Mesendoderm (in vitro differentiated cells): ENCODE data around the gene GRIPAP1.
A peak's percentile ranks its signal among the peaks of the same experiment; 100 is the strongest.

ENCODE experiments used
- DNase-seq: peaks from one replicate; pipeline ENCODE4 v3.0.0; 2013
- H2AK5ac ChIP-seq: 2 replicates; pipeline ENCODE4 v1.6.1; 2013; ENCODE audit warnings: low read length, inconsistent platforms
- H2BK120ac ChIP-seq: 2 replicates; pipeline ENCODE4 v1.6.1; 2013; ENCODE audit warnings: low read depth, mild to moderate bottlenecking, low read length, moderate library complexity, mixed read lengths
- H2BK15ac ChIP-seq: replicated peaks from 2 replicates; pipeline ENCODE4 v1.6.1; 2013; ENCODE audit warnings: low read depth, mild to moderate bottlenecking, moderate library complexity
- H2BK5ac ChIP-seq: 2 replicates; pipeline ENCODE4 v1.6.1; 2013; ENCODE audit warnings: low read length, inconsistent platforms
- H3K18ac ChIP-seq: 2 replicates; pipeline ENCODE4 v1.6.1; 2013; ENCODE audit warnings: mild to moderate bottlenecking, low read length, mixed read lengths
- H3K23ac ChIP-seq: one replicate; pipeline ENCODE4 v1.6.1; 2013; ENCODE audit warnings: low read length
- H3K27ac ChIP-seq: 2 replicates; pipeline ENCODE4 v1.5.1; 2013; ENCODE audit warnings: low read depth, mild to moderate bottlenecking, inconsistent platforms, low read length, moderate library complexity
- H3K27me3 ChIP-seq: 2 replicates; pipeline ENCODE4 v1.6.1; 2013; ENCODE audit warnings: low read length, control low read depth, mild to moderate bottlenecking, inconsistent platforms; ENCODE audit not compliant: insufficient read depth, poor library complexity
- H3K36me3 ChIP-seq: 2 replicates; pipeline ENCODE4 v1.6.1; 2013; ENCODE audit warnings: low read length, inconsistent platforms; ENCODE audit not compliant: control insufficient read depth, insufficient read depth
- H3K4ac ChIP-seq: one replicate; pipeline ENCODE4 v1.6.1; 2013; ENCODE audit warnings: low read depth, mild to moderate bottlenecking, low read length, moderate library complexity
- H3K4me1 ChIP-seq: 2 replicates; pipeline ENCODE4 v1.6.1; 2013; ENCODE audit warnings: low read depth, low read length, inconsistent platforms; ENCODE audit not compliant: control insufficient read depth
- H3K4me2 ChIP-seq: 2 replicates; pipeline ENCODE4 v1.6.1; 2013; ENCODE audit warnings: low read length
- H3K4me3 ChIP-seq: 2 replicates; pipeline ENCODE4 v1.5.1; 2013; ENCODE audit warnings: mild to moderate bottlenecking, low read length
- H3K56ac ChIP-seq: one replicate; pipeline ENCODE4 v1.6.1; 2013; ENCODE audit warnings: low read length
- H3K79me1 ChIP-seq: 2 replicates; pipeline ENCODE4 v1.6.1; 2013; ENCODE audit warnings: low read length, inconsistent platforms
- H3K79me2 ChIP-seq: 2 replicates; pipeline ENCODE4 v1.6.1; 2013; ENCODE audit warnings: mild to moderate bottlenecking, low read length; ENCODE audit not compliant: control insufficient read depth, insufficient read depth
- H3K9ac ChIP-seq: 2 replicates; pipeline ENCODE4 v1.6.1; 2013; ENCODE audit warnings: low read length, inconsistent platforms
- H4K5ac ChIP-seq: one replicate; pipeline ENCODE4 v1.6.1; 2013; ENCODE audit warnings: low read length
- H4K8ac ChIP-seq: one replicate; pipeline ENCODE4 v1.6.1; 2013; ENCODE audit warnings: low read depth, mild to moderate bottlenecking, control low read depth, low read length, moderate library complexity
- WGBS: extraction: QIAGEN DNeasy Blood & Tissue Kit; methylation state at CpG from one replicate; pipeline ENCODE4 v1.1.7; 2013; ENCODE audit warnings: low lambda C conversion rate, missing lambda C conversion rate; ENCODE audit not compliant: insufficient coverage; ENCODE audit errors: extremely low coverage; 5-methylcytosine and 5-hydroxymethylcytosine counted together

Gene GRIPAP1

GRCh38 chrX:48975541-48975940 lies 26.5 kb downstream of the GRIPAP1 start:
- Histone ChIP-seq H3K18ac (no peak overlapping the region), H4K5ac (no peak overlapping the region), H3K4ac (no peak overlapping the region), H2BK15ac (no peak overlapping the region), H2AK5ac (no peak overlapping the region), H3K56ac (no peak overlapping the region), H3K9ac (no peak overlapping the region), H4K8ac (no peak overlapping the region), H3K79me2 (no peaks in the 10 kb centered on the region), H2BK5ac (no peak overlapping the region), H3K79me1 (no peaks in the 10 kb centered on the region), H3K4me2 (no peak overlapping the region), H2BK120ac (no peak overlapping the region), H3K4me1 (no peaks in the 10 kb centered on the region), H3K36me3 (no peaks in the 10 kb centered on the region), H3K27ac (no peak overlapping the region), H3K27me3 (no peaks in the 10 kb centered on the region), H3K23ac (no peak overlapping the region), H3K4me3 (no peak overlapping the region)
- DNase-seq = no peak
- 100% methylated on average over 2 of the region's 5 CpGs for WGBS

- Histone ChIP-seq H3K4ac (no peak overlapping the region), H4K5ac (no peak overlapping the region), H2BK5ac (no peak overlapping the region), H2BK120ac (no peak overlapping the region), H4K8ac (no peak overlapping the region), H2AK5ac (no peak overlapping the region), H3K27ac (no peak overlapping the region), H3K27me3 (no peaks in the 10 kb centered on the region), H3K23ac (no peak overlapping the region), H3K4me3 (no peak overlapping the region), H3K18ac (no peak overlapping the region), H3K9ac (no peak overlapping the region), H3K4me2 (no peak overlapping the region), H3K56ac (no peak overlapping the region), H3K36me3 (no peaks in the 10 kb centered on the region), H3K79me2 (no peaks in the 10 kb centered on the region), H3K79me1 (no peaks in the 10 kb centered on the region), H2BK15ac (no peak overlapping the region), H3K4me1 (no peaks in the 10 kb centered on the region)
- no CpG with 5 or more reads among the region's 7 CpGs for WGBS
- DNase-seq = no peak
These were observed 27.0 kb downstream of the GRIPAP1 start for GRCh38 chrX:48975041-48975440.

DNA sequence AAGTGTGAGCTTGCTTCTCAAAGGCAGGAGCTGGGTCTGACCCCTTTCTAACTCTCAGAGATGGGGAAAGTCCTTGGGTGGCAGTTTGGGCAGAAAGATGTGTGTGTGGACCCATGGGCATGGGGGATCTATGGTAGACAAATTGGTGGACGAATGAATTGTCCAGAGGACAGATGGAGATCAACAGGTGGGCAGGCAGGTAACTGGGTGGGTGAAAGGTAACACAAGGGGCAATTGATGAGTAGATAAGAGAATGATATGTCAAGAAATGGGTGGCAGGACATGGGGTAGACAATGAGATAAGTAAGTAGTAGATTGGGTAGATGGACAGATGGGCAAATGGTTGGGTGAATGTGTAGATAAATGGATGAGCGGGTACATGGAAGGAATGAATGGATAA lies 27.5 kb downstream of the GRIPAP1 start:
- Histone ChIP-seq H4K8ac (no peak overlapping the region), H2BK15ac (no peak overlapping the region), H2BK5ac (no peak overlapping the region), H3K56ac (no peak overlapping the region), H2AK5ac (no peak overlapping the region), H3K23ac (no peak overlapping the region), H3K27ac (no peak overlapping the region), H2BK120ac (no peak overlapping the region), H3K4me1 (no peaks in the 10 kb centered on the region), H3K4ac (no peak overlapping the region), H4K5ac (no peak overlapping the region), H3K18ac (no peak overlapping the region), H3K27me3 (no peaks in the 10 kb centered on the region), H3K79me2 (no peaks in the 10 kb centered on the region), H3K79me1 (no peaks in the 10 kb centered on the region), H3K4me2 (no peak overlapping the region), H3K36me3 (no peaks in the 10 kb centered on the region), H3K9ac (no peak overlapping the region), H3K4me3 (no peak overlapping the region)
- no peak for DNase-seq
- WGBS = 100% methylated on average over 1 of the region's 2 CpGs

DNA sequence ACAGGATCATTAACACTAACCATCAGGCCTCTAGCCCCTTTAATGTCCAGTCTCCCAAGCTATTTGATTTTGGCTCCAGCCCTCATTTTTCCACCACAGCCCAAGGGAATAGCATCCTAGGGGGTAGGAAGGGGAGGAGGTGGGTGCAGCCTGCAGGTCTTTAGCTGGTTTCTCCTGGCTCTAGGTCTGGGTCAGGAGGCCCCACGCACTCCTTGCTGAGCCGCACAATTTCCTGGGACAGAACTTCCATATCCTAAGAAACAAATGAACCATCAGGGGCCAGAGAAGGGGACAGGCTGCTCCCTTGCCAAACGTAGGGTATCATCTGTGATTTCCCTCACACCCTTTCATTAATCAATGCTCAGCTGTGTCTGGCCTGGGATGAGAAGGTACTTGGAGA lies 28.0 kb downstream of the GRIPAP1 start:
- Histone ChIP-seq H4K8ac (no peak overlapping the region), H3K4me2 (no peak overlapping the region), H2AK5ac (no peak overlapping the region), H3K23ac (no peak overlapping the region), H3K4me1 (no peaks in the 10 kb centered on the region), H2BK5ac (no peak overlapping the region), H3K18ac (no peak overlapping the region), H2BK120ac (no peak overlapping the region), H3K56ac (no peak overlapping the region), H2BK15ac (no peak overlapping the region), H3K79me2 (no peaks in the 10 kb centered on the region), H3K36me3 (no peaks in the 10 kb centered on the region), H3K27me3 (no peaks in the 10 kb centered on the region), H4K5ac (no peak overlapping the region), H3K27ac (no peak overlapping the region), H3K79me1 (no peaks in the 10 kb centered on the region), H3K4ac (no peak overlapping the region), H3K9ac (no peak overlapping the region), H3K4me3 (no peak overlapping the region)
- no CpG with 5 or more reads among the region's 3 CpGs for WGBS
- no peak for DNase-seq

- H3K27ac ChIP-seq = no peak overlapping the region
- peak overlapping the region; percentile 70 for H3K56ac ChIP-seq
- H3K27me3 ChIP-seq = no peaks in the 10 kb centered on the region
- peak overlapping the region; percentile 64 for H3K9ac ChIP-seq
- WGBS = no CpG with 5 or more reads among the region's 13 CpGs
- peak; percentile 74 for DNase-seq
- H2BK5ac ChIP-seq = no peak overlapping the region
- H2AK5ac ChIP-seq = no peak overlapping the region
- peak overlapping the region; percentile 25 for H3K4me3 ChIP-seq
- no peaks in the 10 kb centered on the region for H3K79me1 ChIP-seq
- H2BK15ac ChIP-seq = no peak overlapping the region
- no peak overlapping the region for H2BK120ac ChIP-seq
- H3K18ac ChIP-seq = peak overlapping the region; percentile 34
- no peaks in the 10 kb centered on the region for H3K36me3 ChIP-seq
- H3K4me2 ChIP-seq = peak overlapping the region; percentile 62
- H3K4me1 ChIP-seq = no peaks in the 10 kb centered on the region
- peak overlapping the region; percentile 48 for H3K4ac ChIP-seq
- H4K5ac ChIP-seq = no peak overlapping the region
- no peaks in the 10 kb centered on the region for H3K79me2 ChIP-seq
- H4K8ac ChIP-seq = no peak overlapping the region
- H3K23ac ChIP-seq = no peak overlapping the region
These were observed 29.6 kb downstream of the GRIPAP1 start for GRCh38 chrX:48972220-48973164.
